Loucy (cell line): ENCODE measurements around the gene RNASE13.

ENCODE experiments used
- H2AFZ ChIP-seq: fragments of 200-600 bp; sonication (generic); 2 replicates; pipeline ENCODE4 v1.6.0; 2016; ENCODE audit warnings: antibody characterized with exemption, mild to moderate bottlenecking, low read length, moderate library complexity
- H3F3A ChIP-seq: fragments of 200-600 bp; 2 replicates; pipeline ENCODE4 v1.6.0; 2016; ENCODE audit warnings: antibody characterized with exemption, low read depth, mild to moderate bottlenecking
- H3K27me3 ChIP-seq: fragments of 200-600 bp; sonication (generic); 2 replicates; pipeline ENCODE4 v1.6.1; 2014; ENCODE audit warnings: low read length, mild to moderate bottlenecking; ENCODE audit not compliant: insufficient read depth, poor library complexity, severe bottlenecking
- H3K36me3 ChIP-seq: fragments of 200-600 bp; sonication (generic); 2 replicates; pipeline ENCODE4 v1.6.1; 2016; ENCODE audit warnings: low read length; ENCODE audit not compliant: insufficient read depth
- H3K4me1 ChIP-seq: fragments of 200-600 bp; sonication (generic); 2 replicates; pipeline ENCODE4 v1.5.1; 2014; ENCODE audit warnings: low read length, mild to moderate bottlenecking; ENCODE audit not compliant: insufficient read depth, poor library complexity, severe bottlenecking
- H3K4me2 ChIP-seq: fragments of 200-600 bp; sonication (generic); 2 replicates; pipeline ENCODE4 v1.6.0; 2014; ENCODE audit warnings: antibody characterized with exemption, low read length, low read depth, mild to moderate bottlenecking; ENCODE audit not compliant: poor library complexity, severe bottlenecking
- H3K4me3 ChIP-seq: fragments of 200-600 bp; sonication (generic); 2 replicates; pipeline ENCODE4 v1.5.1; 2014; ENCODE audit warnings: low read length, mild to moderate bottlenecking, mixed read lengths; ENCODE audit not compliant: poor library complexity, severe bottlenecking
- H3K79me2 ChIP-seq: fragments of 200-600 bp; sonication (generic); 2 replicates; pipeline ENCODE4 v1.6.1; 2014; ENCODE audit warnings: low read length; ENCODE audit not compliant: insufficient read depth
- H3K9ac ChIP-seq: fragments of 200-600 bp; sonication (generic); 2 replicates; pipeline ENCODE4 v1.6.0; 2014; ENCODE audit warnings: mild to moderate bottlenecking, low read depth, low read length, moderate library complexity; ENCODE audit not compliant: poor library complexity, severe bottlenecking
- H3K9me2 ChIP-seq: fragments of 200-600 bp; sonication (generic); replicated peaks from 2 replicates; pipeline ENCODE4 v1.6.1; 2016; ENCODE audit warnings: low read depth, low read length, mixed read lengths
- H3K9me3 ChIP-seq: fragments of 200-600 bp; sonication (generic); 2 replicates; pipeline ENCODE4 v1.6.1; 2014; ENCODE audit warnings: mild to moderate bottlenecking, antibody characterized with exemption, low read length, low read depth; ENCODE audit not compliant: insufficient read depth
- H4K20me1 ChIP-seq: fragments of 200-600 bp; sonication (generic); 2 replicates; pipeline ENCODE4 v1.6.0; 2014; ENCODE audit warnings: antibody characterized with exemption, low read length, mild to moderate bottlenecking; ENCODE audit not compliant: insufficient read depth, poor library complexity, severe bottlenecking
- EZH2phosphoT487 ChIP-seq: fragments of 200-600 bp; IDR thresholded peaks from 2 replicates; pipeline ENCODE4 v1.6.1; 2018; ENCODE audit warnings: antibody characterized with exemption, mild to moderate bottlenecking, moderate library complexity, borderline replicate concordance
- TF ChIP-seq, protein P1 (sequence below): fragments of 200-600 bp; sonication (generic); conservative IDR thresholded peaks from 2 replicates; pipeline ENCODE4 v1.5.1; 2014; ENCODE audit warnings: mild to moderate bottlenecking, antibody characterized with exemption, low read length

The RNASE13 gene

DNA sequence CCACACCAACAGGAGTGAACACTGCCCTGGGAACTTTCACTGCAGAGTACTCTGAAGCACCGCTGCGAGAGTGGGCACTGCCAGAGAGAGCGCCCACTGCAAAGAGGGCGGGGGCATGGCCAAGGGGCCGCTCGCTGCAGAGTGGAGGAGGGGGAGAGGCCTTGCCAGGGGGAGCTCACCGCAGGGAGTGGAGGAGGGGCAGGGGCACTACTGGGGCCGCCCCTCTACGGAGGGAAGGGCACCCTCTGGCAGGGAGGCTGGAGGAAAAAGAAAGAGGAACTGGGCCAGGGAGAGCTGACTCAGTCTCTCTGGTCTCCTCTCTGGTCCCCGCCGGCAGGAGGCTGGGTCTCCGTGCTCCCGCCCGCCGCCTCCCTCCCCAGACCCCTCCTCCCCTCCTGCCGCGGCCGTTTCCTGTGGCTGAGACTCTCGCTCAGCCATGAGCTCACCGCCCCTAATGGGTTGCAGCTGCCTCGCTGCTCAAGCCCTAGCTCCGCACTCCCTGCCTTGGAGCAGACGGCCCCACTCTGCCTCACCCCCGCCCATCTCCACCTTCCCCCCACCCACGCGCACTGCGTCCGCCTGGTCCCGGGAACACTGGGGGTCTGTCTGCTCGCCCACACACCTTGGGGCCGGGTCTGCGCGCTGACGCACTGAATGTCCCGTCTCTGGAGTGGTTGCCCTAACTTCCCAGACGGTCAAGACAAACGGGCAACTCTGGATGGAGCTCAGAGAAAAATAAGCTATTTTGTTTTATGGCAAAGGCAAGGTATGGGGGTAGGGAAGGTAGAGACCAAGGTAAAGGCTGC, 36.8 kb upstream of the RNASE13 start:
- peak overlapping the region; percentile 96 for H3K4me2 ChIP-seq
- peaks cover 32% of the 10 kb centered on the region for H3K4me1 ChIP-seq
- H3K9ac ChIP-seq = peak overlapping the region; percentile 83
- no peak for TF ChIP-seq EZH2phosphoT487
- TF ChIP-seq, protein P1, sequence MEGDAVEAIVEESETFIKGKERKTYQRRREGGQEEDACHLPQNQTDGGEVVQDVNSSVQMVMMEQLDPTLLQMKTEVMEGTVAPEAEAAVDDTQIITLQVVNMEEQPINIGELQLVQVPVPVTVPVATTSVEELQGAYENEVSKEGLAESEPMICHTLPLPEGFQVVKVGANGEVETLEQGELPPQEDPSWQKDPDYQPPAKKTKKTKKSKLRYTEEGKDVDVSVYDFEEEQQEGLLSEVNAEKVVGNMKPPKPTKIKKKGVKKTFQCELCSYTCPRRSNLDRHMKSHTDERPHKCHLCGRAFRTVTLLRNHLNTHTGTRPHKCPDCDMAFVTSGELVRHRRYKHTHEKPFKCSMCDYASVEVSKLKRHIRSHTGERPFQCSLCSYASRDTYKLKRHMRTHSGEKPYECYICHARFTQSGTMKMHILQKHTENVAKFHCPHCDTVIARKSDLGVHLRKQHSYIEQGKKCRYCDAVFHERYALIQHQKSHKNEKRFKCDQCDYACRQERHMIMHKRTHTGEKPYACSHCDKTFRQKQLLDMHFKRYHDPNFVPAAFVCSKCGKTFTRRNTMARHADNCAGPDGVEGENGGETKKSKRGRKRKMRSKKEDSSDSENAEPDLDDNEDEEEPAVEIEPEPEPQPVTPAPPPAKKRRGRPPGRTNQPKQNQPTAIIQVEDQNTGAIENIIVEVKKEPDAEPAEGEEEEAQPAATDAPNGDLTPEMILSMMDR = no peak
- no peaks in the 10 kb centered on the region for H3K36me3 ChIP-seq
- no peaks in the 10 kb centered on the region for H4K20me1 ChIP-seq
- no peaks in the 10 kb centered on the region for H3K9me2 ChIP-seq
- no peaks in the 10 kb centered on the region for H3K27me3 ChIP-seq
- H2AFZ ChIP-seq = peak overlapping the region; percentile 82
- H3K79me2 ChIP-seq = no peaks in the 10 kb centered on the region
- H3K9me3 ChIP-seq = no peaks in the 10 kb centered on the region
- H3K4me3 ChIP-seq = peak overlapping the region; percentile 95
- H3F3A ChIP-seq = no peaks in the 10 kb centered on the region

DNA sequence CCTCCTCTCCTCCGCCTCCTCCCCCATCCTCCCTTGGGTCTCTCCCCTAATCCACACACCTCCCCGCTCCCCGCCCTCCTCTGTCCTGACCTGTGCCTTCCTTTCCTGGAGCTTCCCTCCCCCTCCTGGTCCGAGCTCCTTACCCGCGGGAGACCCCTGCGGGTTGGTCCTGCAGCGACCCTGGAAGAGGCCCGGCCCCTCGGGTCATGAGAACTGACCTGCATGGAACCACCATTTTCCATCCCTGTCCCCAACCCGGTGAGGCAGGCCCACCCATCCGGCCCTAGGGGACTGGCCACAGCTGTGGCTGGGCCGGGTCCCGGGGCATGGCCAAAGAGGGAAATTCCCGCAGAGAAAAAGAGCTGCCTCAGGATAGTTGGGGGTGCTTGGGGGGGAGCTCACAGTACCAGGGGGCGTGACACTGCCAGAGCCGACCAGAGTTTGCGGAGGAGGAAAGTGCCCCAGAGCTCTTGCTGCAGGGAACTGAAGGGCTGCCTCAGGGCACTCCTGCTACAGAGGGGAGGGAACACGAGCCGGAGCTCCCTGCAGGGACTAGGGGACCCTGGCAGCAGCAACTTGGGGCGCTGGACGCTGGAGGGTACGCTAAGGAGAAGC, 36.1 kb upstream of the RNASE13 start:
- no peaks in the 10 kb centered on the region for H3F3A ChIP-seq
- H3K4me2 ChIP-seq = peak overlapping the region; percentile 96
- H3K9me3 ChIP-seq = no peaks in the 10 kb centered on the region
- no peaks in the 10 kb centered on the region for H3K27me3 ChIP-seq
- no peaks in the 10 kb centered on the region for H3K9me2 ChIP-seq
- peak overlapping the region; percentile 83 for H3K9ac ChIP-seq
- H2AFZ ChIP-seq = peak overlapping the region; percentile 82
- H3K79me2 ChIP-seq = no peaks in the 10 kb centered on the region
- TF ChIP-seq EZH2phosphoT487 = no peak
- TF ChIP-seq, protein P1 = no peak
- peak overlapping the region; percentile 95 for H3K4me3 ChIP-seq
- H3K36me3 ChIP-seq = no peaks in the 10 kb centered on the region
- H4K20me1 ChIP-seq = no peaks in the 10 kb centered on the region
- H3K4me1 ChIP-seq = peaks cover 32% of the 10 kb centered on the region

DNA sequence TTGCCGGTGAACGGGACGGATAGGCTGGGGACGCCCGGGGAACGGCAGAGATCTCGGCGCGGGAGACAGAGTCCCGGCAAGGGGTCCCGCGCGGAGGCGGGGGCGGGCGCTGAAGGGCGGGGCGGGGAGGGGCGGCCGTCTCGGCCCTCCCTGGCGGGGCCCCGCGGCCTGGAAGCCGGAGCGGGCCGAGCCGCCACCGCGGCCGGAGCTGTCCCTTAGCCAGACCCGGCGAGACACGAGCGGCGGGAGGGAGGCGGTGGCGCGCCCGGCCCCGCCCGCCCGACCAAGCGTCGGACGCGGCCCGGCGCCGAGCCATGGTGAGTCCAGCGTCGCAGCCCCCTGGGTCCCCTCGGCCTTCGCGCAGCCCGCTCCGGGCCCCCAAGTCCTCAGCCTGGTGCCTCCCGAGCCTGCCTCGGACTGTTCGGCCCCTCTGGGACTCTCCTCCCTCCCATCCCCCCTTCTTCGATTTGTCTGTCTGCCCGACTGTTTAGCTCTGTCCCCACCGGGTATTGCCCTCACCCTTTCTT, 35.5 kb upstream of the RNASE13 start, which contains the start of gene ARHGEF40:
Gene ARHGEF40, plus strand, starts transcription at position 222 of the 527 bp plus-strand sequence. Its CDS starts 93 bp downstream, at position 315.
- Histone ChIP-seq H2AFZ (peak within 1 kb of the TSS; percentile 90), H3K4me1 (peaks cover 32% of the 10 kb centered on the region), H3K27me3 (no peaks in the 10 kb centered on the region), H3F3A (no peaks in the 10 kb centered on the region), H3K4me2 (peak within 1 kb of the TSS; percentile 96), H3K9me2 (no peaks in the 10 kb centered on the region), H3K9ac (peak within 1 kb of the TSS; percentile 83), H4K20me1 (no peaks in the 10 kb centered on the region), H3K36me3 (no peaks in the 10 kb centered on the region), H3K9me3 (no peaks in the 10 kb centered on the region), H3K4me3 (peak within 1 kb of the TSS; percentile 95), H3K79me2 (no peaks in the 10 kb centered on the region)
- TF ChIP-seq, protein P1 = no peak
- TF ChIP-seq EZH2phosphoT487 = no peak
